ENCODE measurements around the gene LDAH.
A peak's percentile ranks its signal among the peaks of the same experiment; 100 is the strongest.

DNA sequence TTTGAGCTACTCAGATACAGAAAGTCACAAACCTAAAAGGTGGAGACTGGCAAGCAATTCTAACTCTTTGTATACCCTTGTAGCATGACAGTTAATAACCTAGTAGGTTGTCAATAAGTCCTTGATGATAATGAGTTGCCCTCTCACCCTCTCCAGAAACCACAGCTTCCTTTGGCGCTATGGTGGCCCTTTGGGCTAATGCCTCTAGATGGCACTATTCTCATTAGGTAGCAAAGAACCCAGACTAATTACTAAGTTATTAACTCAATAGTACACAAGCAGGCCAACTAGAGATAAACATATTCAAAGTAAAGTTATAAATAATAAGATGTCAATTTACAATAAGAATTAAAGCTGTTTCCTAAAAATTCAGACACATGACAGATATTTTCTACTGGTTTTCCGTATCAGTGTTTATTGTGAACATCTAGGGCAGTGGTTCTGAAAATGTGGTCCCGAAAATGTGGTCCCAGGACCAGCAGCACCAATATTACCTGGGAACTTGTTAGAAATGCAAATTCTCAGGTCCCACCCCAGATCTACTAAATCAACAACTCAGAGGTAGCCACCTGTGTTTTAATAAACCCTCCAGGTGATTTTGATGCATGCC is 41.1 kb downstream of the LDAH start:
- TF ChIP-seq, protein P1, sequence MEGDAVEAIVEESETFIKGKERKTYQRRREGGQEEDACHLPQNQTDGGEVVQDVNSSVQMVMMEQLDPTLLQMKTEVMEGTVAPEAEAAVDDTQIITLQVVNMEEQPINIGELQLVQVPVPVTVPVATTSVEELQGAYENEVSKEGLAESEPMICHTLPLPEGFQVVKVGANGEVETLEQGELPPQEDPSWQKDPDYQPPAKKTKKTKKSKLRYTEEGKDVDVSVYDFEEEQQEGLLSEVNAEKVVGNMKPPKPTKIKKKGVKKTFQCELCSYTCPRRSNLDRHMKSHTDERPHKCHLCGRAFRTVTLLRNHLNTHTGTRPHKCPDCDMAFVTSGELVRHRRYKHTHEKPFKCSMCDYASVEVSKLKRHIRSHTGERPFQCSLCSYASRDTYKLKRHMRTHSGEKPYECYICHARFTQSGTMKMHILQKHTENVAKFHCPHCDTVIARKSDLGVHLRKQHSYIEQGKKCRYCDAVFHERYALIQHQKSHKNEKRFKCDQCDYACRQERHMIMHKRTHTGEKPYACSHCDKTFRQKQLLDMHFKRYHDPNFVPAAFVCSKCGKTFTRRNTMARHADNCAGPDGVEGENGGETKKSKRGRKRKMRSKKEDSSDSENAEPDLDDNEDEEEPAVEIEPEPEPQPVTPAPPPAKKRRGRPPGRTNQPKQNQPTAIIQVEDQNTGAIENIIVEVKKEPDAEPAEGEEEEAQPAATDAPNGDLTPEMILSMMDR (IDR thresholded peaks at IDR 0.05; ENCODE audit: borderline replicate concordance, extremely low read depth, low read length, poor library complexity, severe bottlenecking) = peak; percentile 68
- no peak for TF ChIP-seq EZH2 (IDR thresholded peaks at IDR 0.05; ENCODE audit: borderline replicate concordance, low read depth, low read length, severe bottlenecking)

All from DND-41 (cell line).